NCI-H1436 treated with DMSO at 0.1 percent for 48 hours (cell line): ENCODE data around the gene GNE.
"Not testable (repeated sequence)": the region's sequence is repeated elsewhere in the genome, so short reads cannot be mapped to it uniquely, and the experiment has no call there.

Experiments used
- DNase-seq: peaks from one replicate; lab custom pipeline; 2025; lab: John Stamatoyannopoulos, UW

GNE gene

GRCh38 chr9:36264896-36265295 is 6.6 kb upstream of the GNE start:
- DNase-seq: no peak

- no peak for DNase-seq
Observed at GRCh38 chr9:36263683-36264082, 5.4 kb upstream of the GNE start.

- DNase-seq: no peak
Observed at GRCh38 chr9:36258996-36259533, 817 bp upstream of the GNE start.

GRCh38 chr9:36251428-36251827 is 6.8 kb downstream of the GNE start:
- no peak for DNase-seq

GRCh38 chr9:36250079-36250478 is 8.2 kb downstream of the GNE start:
- no peak for DNase-seq

GRCh38 chr9:36249189-36249588 is 9.1 kb downstream of the GNE start:
- no peak for DNase-seq

GRCh38 chr9:36248061-36248460 is 10.2 kb downstream of the GNE start:
- not testable (repeated sequence) for DNase-seq

GRCh38 chr9:36247356-36247755 is 10.9 kb downstream of the GNE start:
- DNase-seq: no peak

GRCh38 chr9:36245906-36246305 is 12.3 kb downstream of the GNE start:
- no peak for DNase-seq

- not testable (repeated sequence) for DNase-seq
Observed at GRCh38 chr9:36239675-36240074, 18.6 kb downstream of the GNE start.

- DNase-seq: not testable (repeated sequence)
Observed at GRCh38 chr9:36239205-36239604, 19.0 kb downstream of the GNE start.

GRCh38 chr9:36237230-36237629 is 21.0 kb downstream of the GNE start:
- no peak for DNase-seq

- DNase-seq: no peak
Observed at GRCh38 chr9:36222449-36222848, 35.8 kb downstream of the GNE start.

GRCh38 chr9:36221667-36222066 is 36.6 kb downstream of the GNE start:
- no peak for DNase-seq

- no peak for DNase-seq
Observed at GRCh38 chr9:36218411-36218901, 39.8 kb downstream of the GNE start.

- DNase-seq: no peak
Observed at GRCh38 chr9:36218011-36218410, 40.2 kb downstream of the GNE start.

- no peak for DNase-seq
Observed at GRCh38 chr9:36217256-36217968, 40.8 kb downstream of the GNE start.

GRCh38 chr9:36214571-36214970 is 43.7 kb downstream of the GNE start:
- DNase-seq: no peak

GRCh38 chr9:36213989-36214388 is 44.3 kb downstream of the GNE start:
- DNase-seq: no peak

- no peak for DNase-seq
Observed at GRCh38 chr9:36213387-36213786, 44.9 kb downstream of the GNE start.

- DNase-seq: no peak
Observed at GRCh38 chr9:36211510-36211909, 46.7 kb downstream of the GNE start.

- DNase-seq: no peak
Observed at GRCh38 chr9:36210722-36211121, 47.5 kb downstream of the GNE start.

- no peak for DNase-seq
Observed at GRCh38 chr9:36208521-36209253, 49.6 kb downstream of the GNE start.
